HCT116 (cell line): ENCODE data around the gene CHST1. TPM values are rescaled to one million over a fixed set of nuclear protein-coding genes. Genes with fewer than 3 reads are reported as not detected.

ENCODE experiments used
- ATAC-seq: fragments of 200-7000 bp; cut with Tn5 transposase; 2 replicates; pipeline ENCODE4 v1.9.1; 2020; ENCODE audit warnings: mild to moderate bottlenecking, moderate library complexity
- BruUV-seq: library from RNA; stranded (reverse); fragments of 400-500 nt; replicated peaks from 2 replicates; lab custom pipeline; 2021; lab: Mats Ljungman, UMichigan
- CTCF ChIA-PET: fragments of 300-600 bp; sonication (Branson Sonifier 250); formaldehyde crosslinking; loops from one replicate; lab custom pipeline; 2021; ENCODE audit warnings: antibody characterized with exemption; lab: Charles Lee
- POLR2A ChIA-PET: fragments of 300-600, 350-600 bp; sonication (Branson Sonifier 250); formaldehyde crosslinking; loops from one replicate; lab custom pipeline; 2021; ENCODE audit warnings: antibody characterized with exemption; lab: Charles Lee
- RAD21 ChIA-PET, 2 experiments: fragments of 300-600 bp; sonication (Branson Sonifier 250); formaldehyde crosslinking; loops; one replicate each; lab custom pipeline; 2023; ENCODE audit warnings: low total read pairs in 2 of 2; ENCODE audit not compliant: uncharacterized antibody in 2 of 2, unreplicated experiment in 2 of 2, low non-redundant PET in 1 of 2; lab: Charles Lee
- DNase-seq: peaks from one replicate; pipeline ENCODE4 v3.0.0-alpha.2; 2010; ENCODE audit warnings: low read depth, low spot score
- H2AFZ ChIP-seq: fragments of 200-600 bp; shearing (Covaris generic), sonication (generic); 2 replicates; pipeline ENCODE4 v1.6.1; 2017; ENCODE audit warnings: low read depth, mixed run types, mixed read lengths, antibody characterized with exemption, low read length; ENCODE audit not compliant: poor library complexity, severe bottlenecking
- H3K27ac ChIP-seq: 2 replicates; pipeline ENCODE4 v1.5.1; 2012; ENCODE audit warnings: low read depth, low read length
- H3K27me3 ChIP-seq: fragments of 200-600 bp; sonication (generic); 2 replicates; pipeline ENCODE4 v1.6.1; 2016; ENCODE audit warnings: mixed run types, low read length, mixed read lengths; ENCODE audit not compliant: insufficient read depth
- H3K36me3 ChIP-seq, 2 experiments: fragments of 200-500 bp in 1 of 2; fragments of 200-600 bp in 1 of 2; sonication (Bioruptor generic) in 1 of 2; sonication (generic) in 1 of 2; 2 replicates each; pipeline versions ENCODE4 v1.5.1 to v1.6.1; 2014 to 2016; ENCODE audit warnings: low read length in 2 of 2, inconsistent platforms in 1 of 2, mixed read lengths in 1 of 2, mixed run types in 1 of 2; ENCODE audit not compliant: insufficient read depth in 2 of 2, control insufficient read depth in 1 of 2
- H3K4me1 ChIP-seq, 2 experiments: fragments of 200-600 bp in 1 of 2; sonication (generic) in 1 of 2; 2 replicates each; pipeline versions ENCODE4 v1.5.1 to v1.6.1; 2012 to 2017; ENCODE audit warnings: low read length in 2 of 2, inconsistent platforms in 1 of 2, mild to moderate bottlenecking in 1 of 2, mixed read lengths in 1 of 2, mixed run types in 1 of 2, moderate library complexity in 1 of 2; ENCODE audit not compliant: insufficient read depth in 2 of 2, control insufficient read depth in 1 of 2
- H3K4me2 ChIP-seq: fragments of 200-600 bp; sonication (generic); 2 replicates; pipeline ENCODE4 v1.6.1; 2017; ENCODE audit warnings: mixed run types, low read length, mixed read lengths
- H3K4me3 ChIP-seq, 2 experiments: fragments of 200-600 bp in 1 of 2; sonication (generic) in 1 of 2; replicated peaks in 1 of 2; 2 replicates each; pipeline ENCODE4 v1.5.1; 2011 to 2016; ENCODE audit warnings: low read length in 2 of 2, control low read depth in 1 of 2, low read depth in 1 of 2, mild to moderate bottlenecking in 1 of 2, mixed read lengths in 1 of 2, mixed run types in 1 of 2
- H3K79me2 ChIP-seq: fragments of 200-600 bp; sonication (generic); 2 replicates; pipeline ENCODE4 v1.6.1; 2017; ENCODE audit warnings: mild to moderate bottlenecking, mixed run types, low read length, moderate library complexity, mixed read lengths; ENCODE audit not compliant: insufficient read depth
- H3K9ac ChIP-seq: fragments of 200-600 bp; sonication (generic); 2 replicates; pipeline ENCODE4 v1.6.1; 2016; ENCODE audit warnings: low read length, mixed read lengths
- H3K9me2 ChIP-seq: fragments of 200-600 bp; sonication (generic), shearing (Covaris generic); 2 replicates; pipeline ENCODE4 v1.6.1; 2017; ENCODE audit warnings: mixed run types, mild to moderate bottlenecking, moderate library complexity; ENCODE audit not compliant: insufficient read depth
- H3K9me3 ChIP-seq, 2 experiments: fragments of 200-500 bp in 1 of 2; fragments of 200-600 bp in 1 of 2; sonication (Bioruptor generic) in 1 of 2; sonication (generic) in 1 of 2; 2 replicates each; pipeline ENCODE4 v1.6.1; 2014 to 2017; ENCODE audit warnings: low read length in 2 of 2, mixed read lengths in 2 of 2, inconsistent platforms in 1 of 2, low read depth in 1 of 2, mild to moderate bottlenecking in 1 of 2, mixed run types in 1 of 2, moderate library complexity in 1 of 2; ENCODE audit not compliant: control insufficient read depth in 1 of 2, insufficient read depth in 1 of 2
- H4K20me1 ChIP-seq: fragments of 200-600 bp; sonication (generic), shearing (Covaris generic); 2 replicates; pipeline ENCODE4 v1.6.1; 2017; ENCODE audit warnings: mixed run types, mild to moderate bottlenecking, moderate library complexity; ENCODE audit not compliant: insufficient read depth
- CBX3 ChIP-seq: IDR thresholded peaks from 2 replicates; pipeline ENCODE4 v1.6.1; 2012; ENCODE audit warnings: low read depth
- CTCF ChIP-seq, 3 experiments: fragments of 200-600 bp in 1 of 3; sonication (generic) in 1 of 3; IDR thresholded peaks in 2 of 3; conservative IDR thresholded peaks in 1 of 3; 2 replicates each; pipeline ENCODE4 v1.5.1; 2012 to 2017; ENCODE audit warnings: low read depth in 2 of 3, low read length in 2 of 3, antibody characterized with exemption in 1 of 3, borderline replicate concordance in 1 of 3, control low read depth in 1 of 3, mild to moderate bottlenecking in 1 of 3, mixed read lengths in 1 of 3, mixed run types in 1 of 3, moderate library complexity in 1 of 3; ENCODE audit not compliant: insufficient read depth in 1 of 3
- EGR1 ChIP-seq: IDR thresholded peaks from 2 replicates; pipeline ENCODE4 v1.6.1; 2012; ENCODE audit warnings: low read depth
- ELF1 ChIP-seq: IDR thresholded peaks from 2 replicates; pipeline ENCODE4 v1.6.1; 2012; ENCODE audit warnings: low read depth, borderline replicate concordance
- EZH2 ChIP-seq: fragments of 200-600 bp; sonication (generic); IDR thresholded peaks from 2 replicates; pipeline ENCODE4 v1.6.1; 2017; ENCODE audit warnings: antibody characterized with exemption, mixed run types
- EZH2phosphoT487 ChIP-seq: fragments of 200-600 bp; IDR thresholded peaks from 2 replicates; pipeline ENCODE4 v1.6.1; 2018; ENCODE audit warnings: antibody characterized with exemption, borderline replicate concordance
- FOSL1 ChIP-seq: IDR thresholded peaks from 2 replicates; pipeline ENCODE4 v1.6.1; 2012; ENCODE audit warnings: low read depth
- JUND ChIP-seq: IDR thresholded peaks from 2 replicates; pipeline ENCODE4 v1.6.1; 2012
- MAX ChIP-seq: IDR thresholded peaks from 2 replicates; pipeline ENCODE4 v1.6.1; 2012
- POLR2A ChIP-seq: IDR thresholded peaks from 2 replicates; pipeline ENCODE4 v1.7.0; 2011; ENCODE audit warnings: borderline replicate concordance; ENCODE audit not compliant: insufficient read depth, insufficient read length; ENCODE audit errors: extremely low read depth
- SIN3A ChIP-seq: IDR thresholded peaks from 2 replicates; pipeline ENCODE4 v1.6.1; 2012; ENCODE audit warnings: low read depth
- SP1 ChIP-seq: IDR thresholded peaks from 2 replicates; pipeline ENCODE4 v1.6.1; 2012; ENCODE audit warnings: low read depth
- SRF ChIP-seq: IDR thresholded peaks from 2 replicates; pipeline ENCODE4 v1.6.1; 2012; ENCODE audit warnings: low read depth
- TCF7L2 ChIP-seq: IDR thresholded peaks from 2 replicates; pipeline ENCODE4 v1.7.0; 2011; ENCODE audit warnings: borderline replicate concordance, inconsistent platforms; ENCODE audit not compliant: insufficient read depth, insufficient read length; ENCODE audit errors: extremely low read depth
- ZNF274 ChIP-seq: fragments of 200-500 bp; sonication (Bioruptor generic); IDR thresholded peaks from 2 replicates; pipeline ENCODE4 v1.6.1; 2014; ENCODE audit warnings: mild to moderate bottlenecking, low read depth, low read length, inconsistent platforms
- intact Hi-C: fragments of 100-400 bp; cut with micrococcal nuclease; formaldehyde crosslinking; loops from 2 replicates; pipeline ENCODE4 v1.10.0; 2022
- total RNA-seq: library from RNA; stranded (reverse); gene quantifications from one replicate; pipeline ENCODE4 v1.2.1, GENCODE V29; 2021; ENCODE audit not compliant: unreplicated experiment

Gene CHST1
- total RNA-seq, 1 experiment from 2014 or later: 0.69 TPM

- ATAC-seq: no peak
- no peak for DNase-seq
- Histone ChIP-seq H3K4me2 (no peak overlapping the region), H2AFZ (no peak overlapping the region), H3K36me3 (no peaks in the 10 kb centered on the region), H3K4me1 (peaks cover 3 to 20% of the 10 kb centered on the region in 2 experiments; a peak in 2 of 4 replicates), H4K20me1 (no peaks in the 10 kb centered on the region), H3K27ac (no peak overlapping the region), H3K4me3 (no peak overlapping the region), H3K79me2 (no peaks in the 10 kb centered on the region), H3K9me2 (no peaks in the 10 kb centered on the region), H3K9ac (no peak overlapping the region), H3K9me3 (no peaks in the 10 kb centered on the region), H3K27me3 (peaks cover 6% of the 10 kb centered on the region; the same call in 1 of the 2 replicates)
- RAD21 ChIA-PET: no interaction called here
- no TSS peak for BruUV-seq
- intact Hi-C loops: loop anchor here (10.0 kb wide), 1 partner anchor 254 kb away; no protein-coding TSS in a partner anchor
- POLR2A ChIA-PET: no interaction called here
- CTCF ChIA-PET: interaction anchor here (0.9 kb wide), 1 partner anchor 114 kb away, joined by 3 read pairs; no protein-coding TSS in a partner anchor
- TF ChIP-seq ELF1: no peak
- no peak for TF ChIP-seq TCF7L2
- no peak for TF ChIP-seq SIN3A
- no peak for TF ChIP-seq EZH2phosphoT487
- TF ChIP-seq JUND: no peak
- TF ChIP-seq POLR2A: no peak
- TF ChIP-seq EZH2: no peak
- no peak for TF ChIP-seq ZNF274
- TF ChIP-seq SRF: no peak
- no peak for TF ChIP-seq CTCF (IDR thresholded peaks at IDR 0.05 in 2 of 3, conservative IDR thresholded peaks at IDR 0.05 in 1 of 3; ENCODE audit: borderline replicate concordance in 1 of 3, insufficient read depth in 1 of 3, low read depth in 2 of 3, low read length in 2 of 3)
- TF ChIP-seq FOSL1: no peak
- TF ChIP-seq EGR1: no peak
- TF ChIP-seq MAX: no peak
- no peak for TF ChIP-seq CBX3
- TF ChIP-seq SP1: no peak
Measured at GRCh38 chr11:45659031-45659817, 6.2 kb downstream of the CHST1 start.
